ENCODE data around the gene CMTM4.

GRCh38 chr16:66623755-66624154, 72.8 kb downstream of the CMTM4 start:
- TF ChIP-seq POLR2A (IDR thresholded peaks at IDR 0.05) (no peak), CTCF (IDR thresholded peaks at IDR 0.05) (no peak)

All from esophagus squamous epithelium (tissue), 4 donors.